Fibroblast of mammary gland (primary cell): ENCODE data around the gene KIAA1671.

ENCODE experiments used
- DNase-seq: peaks from one replicate; pipeline ENCODE4 v3.0.0-alpha.2; 2010; ENCODE audit warnings: low read depth
- H3K4me3 ChIP-seq: 2 replicates; pipeline ENCODE4 v1.5.1; 2011; ENCODE audit warnings: low read depth, mild to moderate bottlenecking, low read length, moderate library complexity; ENCODE audit not compliant: control insufficient read depth
- CTCF ChIP-seq: conservative IDR thresholded peaks from 2 replicates; pipeline ENCODE4 v1.5.1; 2011; ENCODE audit warnings: low read depth, low read length, inconsistent platforms; ENCODE audit not compliant: control insufficient read depth, insufficient read depth

The KIAA1671 gene

GRCh38 chr22:25030636-25031035 lies 78.1 kb downstream of the KIAA1671 start:
- H3K4me3 ChIP-seq = no peak overlapping the region
- no peak for DNase-seq
- no peak for TF ChIP-seq CTCF

- no peak for TF ChIP-seq CTCF
- DNase-seq = no peak
- no peak overlapping the region for H3K4me3 ChIP-seq
Observed at GRCh38 chr22:25032066-25032465, 79.5 kb downstream of the KIAA1671 start.

- no peak for DNase-seq
- TF ChIP-seq CTCF = no peak
- H3K4me3 ChIP-seq = no peak overlapping the region
Observed at GRCh38 chr22:25035715-25036114, 83.2 kb downstream of the KIAA1671 start.

- no peak for DNase-seq
- TF ChIP-seq CTCF = no peak
- H3K4me3 ChIP-seq = no peak overlapping the region
Observed at GRCh38 chr22:25038239-25038638, 85.7 kb downstream of the KIAA1671 start.

GRCh38 chr22:25038771-25039170 lies 86.3 kb downstream of the KIAA1671 start:
- no peak overlapping the region for H3K4me3 ChIP-seq
- DNase-seq = no peak
- no peak for TF ChIP-seq CTCF

- H3K4me3 ChIP-seq = no peak overlapping the region
- DNase-seq = no peak
- TF ChIP-seq CTCF = no peak
Observed at GRCh38 chr22:25039255-25039654, 86.7 kb downstream of the KIAA1671 start.

GRCh38 chr22:25039754-25040153 lies 87.2 kb downstream of the KIAA1671 start:
- TF ChIP-seq CTCF = no peak
- no peak for DNase-seq
- no peak overlapping the region for H3K4me3 ChIP-seq
